Epithelial cell of proximal tubule (primary cell): ENCODE results near the gene POLR2H. TPM values are rescaled to one million over a fixed set of nuclear protein-coding genes. Genes with fewer than 3 reads are reported as not detected.

Experiments used
- DNase-seq: peaks from one replicate; pipeline ENCODE4 v3.0.0-alpha.2; 2011; ENCODE audit warnings: low read depth
- H3K4me3 ChIP-seq: 2 replicates; pipeline ENCODE4 v1.5.1; 2011; ENCODE audit warnings: low read depth, mild to moderate bottlenecking, low read length
- total RNA-seq: library from RNA; depleted of rRNA; stranded (reverse); fragments of >200 nt; gene quantifications from 2 replicates; pipeline ENCODE4 v1.2.3, GENCODE V29; 2015
- TF ChIP-seq, protein P1 (sequence below): conservative IDR thresholded peaks from 2 replicates; pipeline ENCODE4 v1.5.1; 2012; ENCODE audit warnings: low read depth, mild to moderate bottlenecking, low read length

POLR2H gene
- total RNA-seq, 1 donor from 2014 or later = 182 TPM

DNA sequence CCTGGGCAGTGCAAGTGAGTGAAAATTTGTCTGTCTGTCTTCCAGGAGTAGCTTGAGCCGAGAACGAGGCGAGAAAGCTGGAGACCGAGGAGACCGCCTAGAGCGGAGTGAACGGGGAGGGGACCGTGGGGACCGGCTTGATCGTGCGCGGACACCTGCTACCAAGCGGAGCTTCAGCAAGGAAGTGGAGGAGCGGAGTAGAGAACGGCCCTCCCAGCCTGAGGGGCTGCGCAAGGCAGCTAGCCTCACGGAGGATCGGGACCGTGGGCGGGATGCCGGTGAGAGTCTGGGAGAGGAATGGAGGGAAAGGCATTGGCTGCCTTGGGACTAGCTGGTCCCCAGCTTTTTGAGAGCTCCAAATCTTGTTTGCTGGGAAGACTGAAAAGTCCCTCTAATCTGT, 34.3 kb upstream of the POLR2H start:
- TF ChIP-seq, protein P1, sequence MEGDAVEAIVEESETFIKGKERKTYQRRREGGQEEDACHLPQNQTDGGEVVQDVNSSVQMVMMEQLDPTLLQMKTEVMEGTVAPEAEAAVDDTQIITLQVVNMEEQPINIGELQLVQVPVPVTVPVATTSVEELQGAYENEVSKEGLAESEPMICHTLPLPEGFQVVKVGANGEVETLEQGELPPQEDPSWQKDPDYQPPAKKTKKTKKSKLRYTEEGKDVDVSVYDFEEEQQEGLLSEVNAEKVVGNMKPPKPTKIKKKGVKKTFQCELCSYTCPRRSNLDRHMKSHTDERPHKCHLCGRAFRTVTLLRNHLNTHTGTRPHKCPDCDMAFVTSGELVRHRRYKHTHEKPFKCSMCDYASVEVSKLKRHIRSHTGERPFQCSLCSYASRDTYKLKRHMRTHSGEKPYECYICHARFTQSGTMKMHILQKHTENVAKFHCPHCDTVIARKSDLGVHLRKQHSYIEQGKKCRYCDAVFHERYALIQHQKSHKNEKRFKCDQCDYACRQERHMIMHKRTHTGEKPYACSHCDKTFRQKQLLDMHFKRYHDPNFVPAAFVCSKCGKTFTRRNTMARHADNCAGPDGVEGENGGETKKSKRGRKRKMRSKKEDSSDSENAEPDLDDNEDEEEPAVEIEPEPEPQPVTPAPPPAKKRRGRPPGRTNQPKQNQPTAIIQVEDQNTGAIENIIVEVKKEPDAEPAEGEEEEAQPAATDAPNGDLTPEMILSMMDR = no peak
- H3K4me3 ChIP-seq = no peak overlapping the region
- no peak for DNase-seq

DNA sequence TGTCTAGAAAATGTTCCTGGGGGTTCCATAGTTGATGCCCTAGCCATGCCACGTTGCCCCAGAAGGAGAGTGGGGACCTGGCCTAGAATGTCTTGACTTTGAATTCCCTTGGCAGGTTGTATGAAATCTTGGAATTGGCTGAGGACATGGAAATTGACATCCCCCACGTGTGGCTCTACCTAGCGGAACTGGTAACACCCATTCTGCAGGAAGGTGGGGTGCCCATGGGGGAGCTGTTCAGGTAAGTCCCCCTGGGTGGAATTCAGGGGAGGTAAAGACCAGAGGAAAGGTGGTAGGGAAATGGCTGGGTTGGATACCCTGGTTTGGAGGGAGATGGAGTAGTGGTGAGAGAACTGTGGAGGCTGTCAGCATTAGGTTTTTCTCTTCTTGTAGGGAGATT, 33.0 kb upstream of the POLR2H start:
- TF ChIP-seq, protein P1 = no peak

DNA sequence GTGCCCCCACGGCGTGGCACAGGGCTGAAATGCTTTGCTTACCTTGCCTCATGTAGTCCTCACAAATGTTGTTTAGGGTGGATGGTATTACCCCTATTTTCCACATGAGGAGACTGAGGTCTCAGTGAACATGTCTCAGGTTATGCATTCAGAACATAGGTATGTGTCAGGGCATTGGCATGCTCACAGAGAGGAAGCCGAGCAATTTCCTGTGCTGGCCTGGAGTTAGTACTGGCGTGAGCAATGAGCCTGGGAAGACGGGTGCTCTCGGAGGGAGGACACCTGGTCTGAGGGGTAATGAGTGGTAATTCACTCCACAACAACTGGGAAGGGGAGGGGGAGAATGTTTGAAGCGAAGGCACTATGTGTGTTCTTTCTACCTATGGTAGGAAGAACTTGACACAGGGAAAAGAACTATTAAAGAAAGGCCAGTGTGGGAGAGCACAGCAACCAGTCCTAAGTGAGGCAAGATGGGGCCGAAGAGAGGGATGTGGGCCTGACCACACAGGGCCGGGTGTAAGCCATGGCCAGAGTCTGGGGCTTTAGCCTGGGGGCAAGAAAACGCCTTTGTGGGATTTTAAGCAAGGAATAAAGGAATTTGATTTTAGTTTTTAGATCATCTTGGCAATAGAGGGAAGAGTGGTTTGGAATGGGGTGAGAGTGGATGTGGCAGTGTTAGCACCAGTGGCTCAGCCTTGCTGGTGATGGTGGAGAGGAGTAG, 29.0 kb upstream of the POLR2H start:
- TF ChIP-seq, protein P1 = no peak
- DNase-seq = peak; percentile 74
- H3K4me3 ChIP-seq = no peak overlapping the region

More for the DNA sequence above, 33.0 kb upstream of the POLR2H start:
- no peak for DNase-seq
- H3K4me3 ChIP-seq = no peak overlapping the region

DNA sequence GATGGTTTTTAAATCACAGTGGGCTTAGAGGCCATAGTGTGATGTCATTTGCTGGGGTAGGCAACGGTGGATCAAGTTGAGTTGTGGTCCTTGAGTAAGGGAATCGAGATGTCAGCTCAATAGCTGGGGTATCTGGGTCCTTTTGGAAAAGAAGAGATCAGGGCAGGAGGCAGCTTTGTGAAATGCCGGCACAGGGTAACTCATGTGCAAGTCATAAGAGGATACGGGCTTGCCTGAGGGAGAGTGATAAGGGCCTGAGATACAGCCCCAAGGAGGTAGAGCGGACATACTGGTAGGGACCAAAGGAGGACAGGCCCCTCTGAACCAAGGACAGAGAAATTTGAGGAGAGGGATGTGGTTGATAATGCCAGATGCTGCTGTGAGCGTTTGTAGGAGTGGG, 28.3 kb upstream of the POLR2H start:
- DNase-seq = no peak
- TF ChIP-seq, protein P1 = no peak
- H3K4me3 ChIP-seq = no peak overlapping the region

DNA sequence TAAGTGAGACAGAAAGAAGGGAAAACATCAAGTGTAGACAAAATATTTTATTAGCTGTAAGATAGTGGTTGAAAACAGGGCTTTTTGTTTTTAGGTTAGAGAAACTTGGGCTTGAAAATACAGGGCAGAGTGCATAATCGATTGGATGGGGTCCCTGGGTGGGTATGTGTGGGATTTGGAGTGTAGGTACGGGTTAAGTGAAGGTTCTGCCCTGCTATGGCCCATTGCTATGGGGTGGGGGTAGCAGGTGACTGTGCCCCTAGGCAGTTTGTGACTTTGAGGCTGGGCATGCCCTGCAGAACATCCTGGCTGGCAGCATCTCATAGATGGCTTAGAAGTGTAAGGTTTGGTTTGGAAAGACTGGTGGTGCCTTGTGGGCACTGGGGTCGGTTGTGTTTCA, 27.8 kb upstream of the POLR2H start:
- DNase-seq = no peak
- H3K4me3 ChIP-seq = no peak overlapping the region
- TF ChIP-seq, protein P1 = no peak

DNA sequence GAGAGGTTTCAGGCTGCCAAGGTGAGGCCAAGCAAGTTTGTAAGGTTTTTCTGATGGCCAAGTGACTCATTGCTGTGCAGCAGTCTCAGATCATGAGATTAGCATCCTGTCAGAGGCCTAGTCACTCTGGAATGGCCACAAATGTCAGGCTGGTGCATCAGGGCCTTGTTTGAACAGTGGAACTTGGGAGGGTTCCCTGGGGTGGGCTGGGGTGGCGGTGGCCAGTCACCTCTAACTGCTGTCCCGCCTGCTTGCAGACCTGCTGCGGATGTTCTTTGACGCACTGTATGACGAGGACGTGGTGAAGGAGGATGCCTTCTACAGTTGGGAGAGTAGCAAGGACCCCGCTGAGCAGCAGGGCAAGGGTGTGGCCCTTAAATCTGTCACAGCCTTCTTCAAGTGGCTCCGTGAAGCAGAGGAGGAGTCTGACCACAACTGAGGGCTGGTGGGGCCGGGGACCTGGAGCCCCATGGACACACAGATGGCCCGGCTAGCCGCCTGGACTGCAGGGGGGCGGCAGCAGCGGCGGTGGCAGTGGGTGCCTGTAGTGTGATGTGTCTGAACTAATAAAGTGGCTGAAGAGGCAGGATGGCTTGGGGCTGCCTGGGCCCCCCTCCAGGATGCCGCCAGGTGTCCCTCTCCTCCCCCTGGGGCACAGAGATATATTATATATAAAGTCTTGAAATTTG, 26.9 kb upstream of the POLR2H start:
- no peak for DNase-seq
- TF ChIP-seq, protein P1 = no peak

More for the DNA sequence above, 26.9 kb upstream of the POLR2H start:
- H3K4me3 ChIP-seq = no peak overlapping the region
